Measurements from ENCODE around the gene BOC. TPM values are rescaled to one million over a fixed set of nuclear protein-coding genes. Genes with fewer than 3 reads are reported as not detected.

BOC gene
- total RNA-seq: 3.4 and 4.7 TPM in 2 replicates

GRCh38 chr3:113211330-113212149 lies at the start of gene BOC:
BOC (plus strand) TSS chr3:113211557; CDS start chr3:113249803, 38,246 bp downstream.
- no peak for DNase-seq (ENCODE audit: low read depth)
- Histone ChIP-seq H3K27me3 (ENCODE audit: control insufficient read depth, insufficient read depth, low read length) (peaks cover 5% of the 10 kb centered on the region), H3K36me3 (ENCODE audit: control insufficient read depth, insufficient read depth, low read length) (no peaks in the 10 kb centered on the region), H3K4me3 (ENCODE audit: low read depth, low read length) (peak within 1 kb of the TSS; percentile 85)
- TF ChIP-seq CTCF (IDR thresholded peaks at IDR 0.05; ENCODE audit: insufficient read depth, low read length, poor library complexity, severe bottlenecking): no peak

- no peak overlapping the region for H3K4me3 ChIP-seq (ENCODE audit: low read depth, low read length)
- no peak for TF ChIP-seq CTCF (IDR thresholded peaks at IDR 0.05; ENCODE audit: insufficient read depth, low read length, poor library complexity, severe bottlenecking)
- DNase-seq (ENCODE audit: low read depth): no peak
- no peaks in the 10 kb centered on the region for H3K36me3 ChIP-seq (ENCODE audit: control insufficient read depth, insufficient read depth, low read length)
- no peaks in the 10 kb centered on the region for H3K27me3 ChIP-seq (ENCODE audit: control insufficient read depth, insufficient read depth, low read length)
These were observed 49.7 kb upstream of the BOC start for GRCh38 chr3:113161661-113162060.

- no peak for DNase-seq (ENCODE audit: low read depth)
- H3K36me3 ChIP-seq (ENCODE audit: control insufficient read depth, insufficient read depth, low read length): no peaks in the 10 kb centered on the region
- no peak for TF ChIP-seq CTCF (IDR thresholded peaks at IDR 0.05; ENCODE audit: insufficient read depth, low read length, poor library complexity, severe bottlenecking)
- H3K27me3 ChIP-seq (ENCODE audit: control insufficient read depth, insufficient read depth, low read length): no peaks in the 10 kb centered on the region
- no peak overlapping the region for H3K4me3 ChIP-seq (ENCODE audit: low read depth, low read length)
These were observed 48.2 kb upstream of the BOC start for GRCh38 chr3:113163152-113163551.

GRCh38 chr3:113165841-113166240 lies 45.5 kb upstream of the BOC start:
- DNase-seq (ENCODE audit: low read depth): no peak
- no peaks in the 10 kb centered on the region for H3K36me3 ChIP-seq (ENCODE audit: control insufficient read depth, insufficient read depth, low read length)
- TF ChIP-seq CTCF (IDR thresholded peaks at IDR 0.05; ENCODE audit: insufficient read depth, low read length, poor library complexity, severe bottlenecking): no peak
- no peaks in the 10 kb centered on the region for H3K27me3 ChIP-seq (ENCODE audit: control insufficient read depth, insufficient read depth, low read length)
- no peak overlapping the region for H3K4me3 ChIP-seq (ENCODE audit: low read depth, low read length)

- no peaks in the 10 kb centered on the region for H3K36me3 ChIP-seq (ENCODE audit: control insufficient read depth, insufficient read depth, low read length)
- no peak for TF ChIP-seq CTCF (IDR thresholded peaks at IDR 0.05; ENCODE audit: insufficient read depth, low read length, poor library complexity, severe bottlenecking)
- DNase-seq (ENCODE audit: low read depth): no peak
- H3K27me3 ChIP-seq (ENCODE audit: control insufficient read depth, insufficient read depth, low read length): no peaks in the 10 kb centered on the region
- H3K4me3 ChIP-seq (ENCODE audit: low read depth, low read length): no peak overlapping the region
These were observed 45.0 kb upstream of the BOC start for GRCh38 chr3:113166357-113166718.

All from kidney epithelial cell (primary cell).